Mesendoderm (in vitro differentiated cells): ENCODE measurements around the gene HOXD8.

Source experiments
- DNase-seq: peaks from one replicate; pipeline ENCODE4 v3.0.0; 2013
- H2AK5ac ChIP-seq: 2 replicates; pipeline ENCODE4 v1.6.1; 2013; ENCODE audit warnings: low read length, inconsistent platforms
- H2BK120ac ChIP-seq: 2 replicates; pipeline ENCODE4 v1.6.1; 2013; ENCODE audit warnings: low read depth, mild to moderate bottlenecking, low read length, moderate library complexity, mixed read lengths
- H2BK15ac ChIP-seq: replicated peaks from 2 replicates; pipeline ENCODE4 v1.6.1; 2013; ENCODE audit warnings: low read depth, mild to moderate bottlenecking, moderate library complexity
- H2BK5ac ChIP-seq: 2 replicates; pipeline ENCODE4 v1.6.1; 2013; ENCODE audit warnings: low read length, inconsistent platforms
- H3K18ac ChIP-seq: 2 replicates; pipeline ENCODE4 v1.6.1; 2013; ENCODE audit warnings: mild to moderate bottlenecking, low read length, mixed read lengths
- H3K23ac ChIP-seq: one replicate; pipeline ENCODE4 v1.6.1; 2013; ENCODE audit warnings: low read length
- H3K27ac ChIP-seq: 2 replicates; pipeline ENCODE4 v1.5.1; 2013; ENCODE audit warnings: low read depth, mild to moderate bottlenecking, inconsistent platforms, low read length, moderate library complexity
- H3K27me3 ChIP-seq: 2 replicates; pipeline ENCODE4 v1.6.1; 2013; ENCODE audit warnings: low read length, control low read depth, mild to moderate bottlenecking, inconsistent platforms; ENCODE audit not compliant: insufficient read depth, poor library complexity
- H3K36me3 ChIP-seq: 2 replicates; pipeline ENCODE4 v1.6.1; 2013; ENCODE audit warnings: low read length, inconsistent platforms; ENCODE audit not compliant: control insufficient read depth, insufficient read depth
- H3K4ac ChIP-seq: one replicate; pipeline ENCODE4 v1.6.1; 2013; ENCODE audit warnings: low read depth, mild to moderate bottlenecking, low read length, moderate library complexity
- H3K4me1 ChIP-seq: 2 replicates; pipeline ENCODE4 v1.6.1; 2013; ENCODE audit warnings: low read depth, low read length, inconsistent platforms; ENCODE audit not compliant: control insufficient read depth
- H3K4me2 ChIP-seq: 2 replicates; pipeline ENCODE4 v1.6.1; 2013; ENCODE audit warnings: low read length
- H3K4me3 ChIP-seq: 2 replicates; pipeline ENCODE4 v1.5.1; 2013; ENCODE audit warnings: mild to moderate bottlenecking, low read length
- H3K56ac ChIP-seq: one replicate; pipeline ENCODE4 v1.6.1; 2013; ENCODE audit warnings: low read length
- H3K79me1 ChIP-seq: 2 replicates; pipeline ENCODE4 v1.6.1; 2013; ENCODE audit warnings: low read length, inconsistent platforms
- H3K79me2 ChIP-seq: 2 replicates; pipeline ENCODE4 v1.6.1; 2013; ENCODE audit warnings: mild to moderate bottlenecking, low read length; ENCODE audit not compliant: control insufficient read depth, insufficient read depth
- H3K9ac ChIP-seq: 2 replicates; pipeline ENCODE4 v1.6.1; 2013; ENCODE audit warnings: low read length, inconsistent platforms
- H4K5ac ChIP-seq: one replicate; pipeline ENCODE4 v1.6.1; 2013; ENCODE audit warnings: low read length
- H4K8ac ChIP-seq: one replicate; pipeline ENCODE4 v1.6.1; 2013; ENCODE audit warnings: low read depth, mild to moderate bottlenecking, control low read depth, low read length, moderate library complexity
- WGBS: extraction: QIAGEN DNeasy Blood & Tissue Kit; methylation state at CpG from one replicate; pipeline ENCODE4 v1.1.7; 2013; ENCODE audit warnings: low lambda C conversion rate, missing lambda C conversion rate; ENCODE audit not compliant: insufficient coverage; ENCODE audit errors: extremely low coverage; 5-methylcytosine and 5-hydroxymethylcytosine counted together

The HOXD8 gene

DNA sequence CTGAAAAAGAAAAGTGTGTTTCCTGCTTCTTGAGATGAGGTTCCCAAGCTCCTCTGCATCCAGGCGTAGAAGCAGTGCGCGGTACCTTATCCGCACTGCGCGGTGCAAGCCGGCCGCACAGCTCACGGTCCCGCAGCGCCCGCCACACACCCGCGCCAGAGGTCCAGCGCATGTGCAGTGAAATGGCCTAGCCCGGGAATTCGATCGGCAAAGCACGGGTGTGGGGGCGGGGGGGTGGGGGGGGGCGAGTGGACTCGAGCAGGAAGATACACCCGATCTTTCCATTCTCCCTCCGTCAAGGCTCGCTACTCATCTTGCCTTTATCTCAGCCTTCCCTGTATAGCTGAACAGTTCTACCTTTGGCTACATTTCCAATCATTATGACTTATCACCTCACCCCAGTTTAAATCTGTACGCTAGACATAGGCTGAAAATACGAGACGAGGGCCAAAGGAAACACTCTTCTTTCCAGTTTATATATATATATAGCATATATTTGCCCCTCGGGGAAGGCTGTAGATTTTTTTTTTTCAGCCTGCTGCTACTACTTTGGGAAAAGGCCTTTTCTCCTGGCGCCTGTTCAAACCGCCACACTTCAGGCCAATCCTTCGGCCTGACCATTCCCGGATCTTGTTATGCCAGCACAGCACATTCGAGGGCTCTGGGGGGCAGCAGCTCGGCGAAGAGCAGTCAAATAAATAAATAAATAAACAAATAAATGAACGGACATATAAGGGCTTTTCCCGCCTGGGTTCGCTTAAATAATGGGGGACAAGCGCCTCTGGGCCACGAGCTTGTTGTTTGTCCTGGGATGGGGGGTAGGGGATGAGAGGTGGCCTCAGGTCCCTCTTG lies 10.4 kb downstream of the HOXD8 start:
- H3K79me2 ChIP-seq: no peaks in the 10 kb centered on the region
- peaks cover 78% of the 10 kb centered on the region for H3K27me3 ChIP-seq
- H3K27ac ChIP-seq: no peak overlapping the region
- no peak overlapping the region for H2BK5ac ChIP-seq
- no peaks in the 10 kb centered on the region for H3K4me1 ChIP-seq
- no peak overlapping the region for H3K18ac ChIP-seq
- H3K9ac ChIP-seq: no peak overlapping the region
- H2BK15ac ChIP-seq: no peak overlapping the region
- no peak overlapping the region for H3K23ac ChIP-seq
- no peak overlapping the region for H4K8ac ChIP-seq
- no peak overlapping the region for H3K56ac ChIP-seq
- no peak for DNase-seq
- no peak overlapping the region for H3K4me3 ChIP-seq
- H3K79me1 ChIP-seq: no peaks in the 10 kb centered on the region
- no peaks in the 10 kb centered on the region for H3K36me3 ChIP-seq
- H2AK5ac ChIP-seq: no peak overlapping the region
- no peak overlapping the region for H3K4me2 ChIP-seq
- no peak overlapping the region for H4K5ac ChIP-seq
- H2BK120ac ChIP-seq: no peak overlapping the region
- WGBS: no CpG with 5 or more reads among the region's 41 CpGs
- no peak overlapping the region for H3K4ac ChIP-seq

DNA sequence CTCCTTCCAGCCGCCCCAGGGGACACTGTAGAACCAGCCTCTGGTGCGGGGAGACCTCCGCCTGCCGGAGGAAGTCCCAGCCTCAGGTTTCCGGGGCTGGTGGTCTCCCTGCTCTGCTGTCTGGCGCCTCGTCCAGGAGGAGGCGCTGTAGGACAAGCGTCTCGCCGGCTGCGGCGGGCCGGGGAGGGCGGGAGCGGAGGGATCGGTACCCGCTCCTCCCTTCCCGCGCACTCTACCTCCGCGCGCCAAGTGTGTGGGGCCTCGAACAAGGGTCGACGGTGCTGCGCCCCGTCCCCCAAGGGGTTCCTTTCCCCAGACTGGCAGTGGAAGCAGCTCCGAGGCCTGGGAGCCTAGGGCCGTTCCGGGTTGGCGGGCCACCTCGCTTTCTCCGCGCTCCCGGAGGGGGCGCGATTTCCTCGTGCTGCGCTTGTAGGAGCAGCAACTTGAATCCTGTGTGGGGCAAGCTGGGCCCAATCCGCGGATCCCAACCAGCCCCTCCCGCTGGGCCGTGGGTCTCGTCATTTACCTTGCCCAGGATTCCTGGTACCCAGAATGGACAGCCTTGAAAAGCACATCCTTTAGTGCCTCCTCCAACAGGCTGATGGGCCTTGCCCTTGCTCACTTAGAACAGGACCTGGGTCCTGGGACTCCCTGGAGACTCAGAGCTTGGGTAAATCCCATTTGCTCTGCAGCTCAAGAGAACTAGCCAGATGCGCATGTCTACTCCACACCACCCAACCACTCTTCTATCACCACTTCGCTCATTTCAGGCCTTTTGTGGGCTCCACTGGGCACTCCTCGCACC lies 11.2 kb downstream of the HOXD8 start:
- no CpG with 5 or more reads among the region's 48 CpGs for WGBS
- peak overlapping the region; percentile 85 for H3K4me2 ChIP-seq
- H2BK120ac ChIP-seq: no peak overlapping the region
- H3K4me1 ChIP-seq: no peaks in the 10 kb centered on the region
- peak overlapping the region; percentile 80 for H3K9ac ChIP-seq
- H4K8ac ChIP-seq: no peak overlapping the region
- H2BK5ac ChIP-seq: no peak overlapping the region
- peak; percentile 86 for DNase-seq
- H3K18ac ChIP-seq: no peak overlapping the region
- H3K27ac ChIP-seq: no peak overlapping the region
- peak overlapping the region; percentile 41 for H3K4me3 ChIP-seq
- H2AK5ac ChIP-seq: no peak overlapping the region
- peaks cover 77% of the 10 kb centered on the region for H3K27me3 ChIP-seq
- no peaks in the 10 kb centered on the region for H3K36me3 ChIP-seq
- no peak overlapping the region for H4K5ac ChIP-seq
- H2BK15ac ChIP-seq: no peak overlapping the region
- H3K23ac ChIP-seq: no peak overlapping the region
- H3K79me2 ChIP-seq: no peaks in the 10 kb centered on the region
- peak overlapping the region; percentile 95 for H3K56ac ChIP-seq
- no peaks in the 10 kb centered on the region for H3K79me1 ChIP-seq
- H3K4ac ChIP-seq: no peak overlapping the region

DNA sequence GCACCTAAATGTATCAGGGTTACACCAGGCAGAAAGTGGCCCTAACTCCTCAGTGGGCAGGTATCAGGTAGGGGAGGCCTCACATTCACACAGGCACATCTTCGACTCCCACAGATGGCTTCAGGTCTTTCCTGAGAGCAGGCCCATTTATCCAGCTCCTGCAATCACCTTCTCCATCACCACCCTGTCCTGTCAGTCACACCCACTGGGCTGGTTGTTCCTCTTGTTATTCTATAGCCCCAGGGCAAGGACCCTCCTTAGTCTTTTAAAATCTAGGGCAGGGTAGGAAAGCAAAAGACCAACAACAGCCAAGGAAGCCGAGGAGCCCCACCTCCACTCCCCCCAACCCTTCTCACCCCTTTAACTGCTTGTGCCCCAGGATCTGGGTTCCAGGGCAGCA lies 12.8 kb downstream of the HOXD8 start:
- Histone ChIP-seq H2BK15ac (no peak overlapping the region), H3K36me3 (no peaks in the 10 kb centered on the region), H3K4me2 (no peak overlapping the region), H2BK120ac (no peak overlapping the region), H3K27me3 (peaks cover 78% of the 10 kb centered on the region), H4K8ac (no peak overlapping the region), H3K18ac (no peak overlapping the region), H2BK5ac (no peak overlapping the region), H4K5ac (no peak overlapping the region), H3K79me1 (no peaks in the 10 kb centered on the region), H2AK5ac (no peak overlapping the region), H3K27ac (no peak overlapping the region), H3K4me1 (no peaks in the 10 kb centered on the region), H3K79me2 (no peaks in the 10 kb centered on the region), H3K4ac (no peak overlapping the region), H3K9ac (no peak overlapping the region), H3K23ac (no peak overlapping the region), H3K56ac (no peak overlapping the region), H3K4me3 (no peak overlapping the region)
- no CpG with 5 or more reads among the region's 2 CpGs for WGBS
- no peak for DNase-seq

DNA sequence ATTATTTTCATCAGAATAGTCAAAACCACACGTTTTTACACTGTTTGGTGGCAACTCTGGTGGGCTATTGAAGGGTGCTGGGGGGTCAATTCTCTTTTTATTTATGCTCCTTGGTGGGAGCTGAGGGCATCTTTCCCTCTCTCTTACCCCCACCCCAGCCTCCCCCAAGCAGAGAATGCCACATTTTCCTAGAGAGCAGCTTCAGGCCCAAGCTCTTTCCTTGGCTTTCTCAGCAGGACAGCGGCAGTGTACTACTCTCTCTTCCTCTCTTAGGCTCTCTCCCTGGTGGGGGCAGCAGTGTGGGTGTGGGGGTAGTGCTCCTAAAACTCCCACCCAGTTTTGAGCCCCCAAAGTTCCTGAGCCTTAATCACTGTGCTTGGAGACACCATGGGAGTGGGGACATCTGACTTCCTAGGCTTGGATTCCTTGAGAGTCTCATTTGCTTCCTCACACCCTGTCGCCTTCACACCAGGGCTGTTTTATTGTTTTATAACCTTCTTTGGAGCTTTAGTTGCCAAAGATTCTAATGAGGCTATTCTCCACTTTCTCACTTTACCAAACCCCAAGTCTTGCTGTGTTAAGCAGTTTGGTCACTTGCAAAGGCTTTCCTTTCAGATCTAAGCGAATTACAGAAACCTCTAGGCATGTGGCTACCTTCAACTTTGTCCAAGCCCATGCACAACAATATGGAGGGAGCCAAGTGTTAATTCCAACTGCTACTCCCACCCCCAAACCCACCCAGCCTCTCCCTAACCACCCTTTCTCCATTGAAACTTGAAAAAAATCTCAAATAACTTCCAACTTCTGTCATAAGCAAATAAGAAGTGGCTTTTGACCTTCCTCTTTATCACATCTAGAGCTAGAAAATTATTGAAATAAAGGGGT lies 15.8 kb downstream of the HOXD8 start:
- Histone ChIP-seq H3K18ac (no peak overlapping the region), H2BK5ac (no peak overlapping the region), H3K27me3 (peaks cover 83% of the 10 kb centered on the region), H3K27ac (no peak overlapping the region), H4K5ac (no peak overlapping the region), H3K4me3 (no peak overlapping the region), H3K23ac (no peak overlapping the region), H4K8ac (no peak overlapping the region), H3K79me1 (no peaks in the 10 kb centered on the region), H3K4ac (no peak overlapping the region), H3K4me1 (no peaks in the 10 kb centered on the region), H2AK5ac (no peak overlapping the region), H3K56ac (no peak overlapping the region), H3K79me2 (no peaks in the 10 kb centered on the region), H2BK120ac (no peak overlapping the region), H3K9ac (no peak overlapping the region), H3K4me2 (no peak overlapping the region), H2BK15ac (no peak overlapping the region), H3K36me3 (no peaks in the 10 kb centered on the region)
- no CpG with 5 or more reads among the region's 4 CpGs for WGBS
- no peak for DNase-seq

DNA sequence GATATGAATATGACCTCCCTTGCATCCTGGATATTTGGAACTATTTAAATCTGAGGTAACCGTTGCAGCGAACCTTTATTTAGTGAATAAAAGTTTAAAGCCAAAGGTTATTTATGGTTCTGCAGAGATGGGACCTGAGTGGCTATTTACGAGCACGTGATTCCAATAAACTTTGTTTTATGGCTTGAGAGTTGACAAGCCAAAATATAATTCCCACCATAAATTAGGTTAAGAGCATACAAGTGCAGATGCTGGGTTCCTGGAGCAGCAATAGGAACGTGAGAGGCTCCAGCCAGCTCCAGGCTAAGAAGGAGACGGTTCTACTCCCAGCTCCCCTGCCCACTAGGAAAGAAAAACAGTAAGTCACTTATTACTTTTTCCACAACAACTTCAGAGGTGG lies 16.6 kb downstream of the HOXD8 start:
- H3K36me3 ChIP-seq: no peaks in the 10 kb centered on the region
- H4K5ac ChIP-seq: no peak overlapping the region
- H4K8ac ChIP-seq: no peak overlapping the region
- H3K4me3 ChIP-seq: no peak overlapping the region
- no peak overlapping the region for H3K56ac ChIP-seq
- H3K79me1 ChIP-seq: no peaks in the 10 kb centered on the region
- H3K4me1 ChIP-seq: no peaks in the 10 kb centered on the region
- H2BK15ac ChIP-seq: no peak overlapping the region
- no peak overlapping the region for H2BK120ac ChIP-seq
- no peak overlapping the region for H3K4me2 ChIP-seq
- no peak overlapping the region for H3K23ac ChIP-seq
- no CpG with 5 or more reads among the region's 6 CpGs for WGBS
- no peaks in the 10 kb centered on the region for H3K79me2 ChIP-seq
- H3K4ac ChIP-seq: no peak overlapping the region
- H2BK5ac ChIP-seq: no peak overlapping the region
- DNase-seq: no peak
- no peak overlapping the region for H3K9ac ChIP-seq
- H3K27me3 ChIP-seq: peaks cover 89% of the 10 kb centered on the region
- H2AK5ac ChIP-seq: no peak overlapping the region
- H3K18ac ChIP-seq: no peak overlapping the region
- no peak overlapping the region for H3K27ac ChIP-seq
